Nephron (organoid): ENCODE measurements around the gene ZNF280D.

Source experiments
- H3K27ac Mint-ChIP-seq, 3 experiments: 2 replicates each; pipeline ENCODE4 v1.8.0; 2020; ENCODE audit warnings: mixed read lengths in 3 of 3, mild to moderate bottlenecking in 2 of 3, moderate library complexity in 1 of 3
- H3K27me3 Mint-ChIP-seq: 2 replicates; pipeline ENCODE4 v1.8.0; 2021; ENCODE audit warnings: low read depth, mild to moderate bottlenecking, moderate library complexity, mixed read lengths
- H3K36me3 Mint-ChIP-seq: 2 replicates; pipeline ENCODE4 v1.8.0; 2020; ENCODE audit warnings: low read depth, mixed read lengths
- H3K4me1 Mint-ChIP-seq: 2 replicates; pipeline ENCODE4 v1.8.0; 2020; ENCODE audit warnings: mixed read lengths
- H3K4me3 Mint-ChIP-seq, 3 experiments: 2 replicates each; pipeline ENCODE4 v1.8.0; 2020; ENCODE audit warnings: mild to moderate bottlenecking in 3 of 3, mixed read lengths in 3 of 3, moderate library complexity in 2 of 3
- H3K9me3 Mint-ChIP-seq: 2 replicates; pipeline ENCODE4 v1.8.0; 2020; ENCODE audit warnings: mixed read lengths
- CTCF ChIP-seq, 3 experiments: fragments of 200-600 bp; sonication (generic); IDR thresholded peaks; one replicate each; pipeline ENCODE4 v1.5.0; 2021; ENCODE audit warnings: antibody characterized with exemption in 3 of 3; ENCODE audit not compliant: unreplicated experiment in 3 of 3

The ZNF280D gene

DNA sequence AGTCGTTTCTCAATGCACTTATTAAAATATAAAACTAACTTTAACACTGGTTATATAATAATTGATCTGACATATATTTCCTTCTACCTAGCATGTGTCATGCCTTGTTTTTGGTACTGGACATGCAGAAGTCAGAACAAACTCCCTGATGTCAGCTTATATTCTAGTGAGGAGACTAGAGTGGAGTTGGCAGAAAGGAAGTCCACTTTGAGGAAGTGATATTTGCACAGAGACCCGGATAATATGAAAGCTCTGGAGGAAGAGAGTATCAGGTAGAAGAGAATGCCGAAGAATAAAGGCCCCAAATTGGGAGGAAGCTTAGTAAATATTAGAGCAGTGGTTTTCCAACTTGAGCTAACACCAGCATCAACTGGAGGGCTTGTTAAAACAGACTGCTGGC lies 24.6 kb upstream of the ZNF280D start:
- no peaks in the 10 kb centered on the region for H3K27me3 Mint-ChIP-seq
- no peaks in the 10 kb centered on the region for H3K9me3 Mint-ChIP-seq
- H3K27ac Mint-ChIP-seq: no peak overlapping the region
- H3K36me3 Mint-ChIP-seq: no peaks in the 10 kb centered on the region
- H3K4me3 Mint-ChIP-seq: no peak overlapping the region
- peaks cover 9% of the 10 kb centered on the region for H3K4me1 Mint-ChIP-seq
- no peak for TF ChIP-seq CTCF (IDR thresholded peaks at IDR 0.05; ENCODE audit: unreplicated experiment in 3 of 3)

DNA sequence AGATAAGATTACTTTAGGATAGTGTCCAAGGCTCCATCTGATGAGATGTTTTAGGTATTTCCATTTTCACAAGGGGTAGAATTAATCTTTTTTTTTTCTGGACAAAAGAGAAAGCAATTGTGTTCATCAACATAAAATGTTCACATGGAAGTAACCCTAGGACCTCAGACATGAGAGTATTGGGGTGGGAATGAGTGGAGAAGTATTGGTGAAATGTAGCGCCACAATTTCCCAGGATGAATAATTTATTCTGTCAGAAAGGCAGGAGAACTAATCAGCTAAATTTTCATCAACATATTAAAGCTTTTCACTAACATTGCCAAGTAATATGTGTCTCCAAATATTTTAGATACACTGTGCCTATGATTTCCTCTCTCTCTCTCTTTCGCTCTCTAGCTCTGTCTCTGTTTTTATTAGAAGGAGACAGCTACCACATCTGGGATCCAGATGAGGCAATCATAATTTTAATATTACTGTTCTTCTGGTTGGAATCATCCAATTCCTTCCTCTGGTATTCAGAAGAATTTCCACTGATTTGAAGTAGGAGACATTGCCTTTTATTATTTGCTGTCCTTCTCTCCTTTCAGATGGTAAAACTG lies 21.6 kb upstream of the ZNF280D start:
- Mint-ChIP-seq H3K27me3 (no peaks in the 10 kb centered on the region), H3K4me1 (peaks cover 6% of the 10 kb centered on the region), H3K4me3 (no peak overlapping the region), H3K36me3 (no peaks in the 10 kb centered on the region), H3K9me3 (no peaks in the 10 kb centered on the region), H3K27ac (no peak overlapping the region)
- no peak for TF ChIP-seq CTCF (IDR thresholded peaks at IDR 0.05; ENCODE audit: unreplicated experiment in 3 of 3)

GRCh38 chr15:56752986-56753385 lies 19.7 kb upstream of the ZNF280D start:
- Mint-ChIP-seq H3K27ac (no peak overlapping the region), H3K9me3 (no peaks in the 10 kb centered on the region), H3K36me3 (no peaks in the 10 kb centered on the region), H3K27me3 (no peaks in the 10 kb centered on the region), H3K4me1 (no peaks in the 10 kb centered on the region), H3K4me3 (no peak overlapping the region)
- no peak for TF ChIP-seq CTCF (IDR thresholded peaks at IDR 0.05; ENCODE audit: unreplicated experiment in 3 of 3)

GRCh38 chr15:56749982-56750381 lies 16.7 kb upstream of the ZNF280D start:
- no peak for TF ChIP-seq CTCF (IDR thresholded peaks at IDR 0.05; ENCODE audit: unreplicated experiment in 3 of 3)
- Mint-ChIP-seq H3K36me3 (no peaks in the 10 kb centered on the region), H3K4me3 (no peak overlapping the region), H3K9me3 (no peaks in the 10 kb centered on the region), H3K27ac (no peak overlapping the region), H3K27me3 (no peaks in the 10 kb centered on the region), H3K4me1 (no peaks in the 10 kb centered on the region)

GRCh38 chr15:56744701-56745683 lies 11.7 kb upstream of the ZNF280D start:
- Mint-ChIP-seq H3K27ac (no peak overlapping the region), H3K9me3 (peaks cover 3% of the 10 kb centered on the region), H3K27me3 (no peaks in the 10 kb centered on the region), H3K36me3 (no peaks in the 10 kb centered on the region), H3K4me1 (no peaks in the 10 kb centered on the region), H3K4me3 (no peak overlapping the region)
- TF ChIP-seq CTCF (IDR thresholded peaks at IDR 0.05; ENCODE audit: unreplicated experiment in 3 of 3): no peak
